NT2/D1 (cell line): ENCODE data around the gene BGN.

Source experiments
- SUZ12 ChIP-seq: IDR thresholded peaks from 2 replicates; pipeline ENCODE4 v1.6.1; 2011; ENCODE audit not compliant: insufficient read length, insufficient read depth; ENCODE audit errors: extremely low read depth
- YY1 ChIP-seq: IDR thresholded peaks from 2 replicates; pipeline ENCODE4 v1.6.1; 2011; ENCODE audit not compliant: insufficient read length, insufficient read depth
- ZNF274 ChIP-seq: IDR thresholded peaks from 2 replicates; pipeline ENCODE4 v1.6.1; 2011; ENCODE audit warnings: mild to moderate bottlenecking, low read depth, low read length

- TF ChIP-seq ZNF274 (no peak), SUZ12 (no peak), YY1 (no peak)
These were observed 9.8 kb downstream of the BGN start for GRCh38 chrX:153504445-153505016.
